Adipocyte (in vitro differentiated cells): Measurements from ENCODE around the gene USP32.
A peak's percentile ranks its signal among the peaks of the same experiment; 100 is the strongest.
"Not testable (repeated sequence)": the region's sequence is repeated elsewhere in the genome, so short reads cannot be mapped to it uniquely, and the experiment has no call there.

Experiments
- DNase-seq: peaks from one replicate; pipeline ENCODE4 v3.0.0-alpha.2; 2015; ENCODE audit warnings: low read depth
- H3K27me3 ChIP-seq: replicated peaks from 2 replicates; pipeline ENCODE4 v1.7.0; 2013; ENCODE audit warnings: mild to moderate bottlenecking, low read length, moderate library complexity; ENCODE audit not compliant: control insufficient read depth, insufficient read depth
- H3K36me3 ChIP-seq: 2 replicates; pipeline ENCODE4 v1.7.0; 2013; ENCODE audit warnings: low read length, mild to moderate bottlenecking, moderate library complexity; ENCODE audit not compliant: control insufficient read depth, insufficient read depth, severe bottlenecking
- H3K4me1 ChIP-seq: 2 replicates; pipeline ENCODE4 v1.7.0; 2013; ENCODE audit warnings: mild to moderate bottlenecking, low read length, moderate library complexity; ENCODE audit not compliant: control insufficient read depth, insufficient read depth
- H3K4me3 ChIP-seq: 2 replicates; pipeline ENCODE4 v1.7.0; 2013; ENCODE audit warnings: mild to moderate bottlenecking, low read length, moderate library complexity
- H3K9ac ChIP-seq: 2 replicates; pipeline ENCODE4 v1.7.0; 2013; ENCODE audit warnings: mild to moderate bottlenecking, low read length, moderate library complexity
- H3K9me3 ChIP-seq: 2 replicates; pipeline ENCODE4 v1.7.0; 2013; ENCODE audit warnings: mild to moderate bottlenecking, low read length, moderate library complexity; ENCODE audit not compliant: control insufficient read depth

USP32 gene

DNA sequence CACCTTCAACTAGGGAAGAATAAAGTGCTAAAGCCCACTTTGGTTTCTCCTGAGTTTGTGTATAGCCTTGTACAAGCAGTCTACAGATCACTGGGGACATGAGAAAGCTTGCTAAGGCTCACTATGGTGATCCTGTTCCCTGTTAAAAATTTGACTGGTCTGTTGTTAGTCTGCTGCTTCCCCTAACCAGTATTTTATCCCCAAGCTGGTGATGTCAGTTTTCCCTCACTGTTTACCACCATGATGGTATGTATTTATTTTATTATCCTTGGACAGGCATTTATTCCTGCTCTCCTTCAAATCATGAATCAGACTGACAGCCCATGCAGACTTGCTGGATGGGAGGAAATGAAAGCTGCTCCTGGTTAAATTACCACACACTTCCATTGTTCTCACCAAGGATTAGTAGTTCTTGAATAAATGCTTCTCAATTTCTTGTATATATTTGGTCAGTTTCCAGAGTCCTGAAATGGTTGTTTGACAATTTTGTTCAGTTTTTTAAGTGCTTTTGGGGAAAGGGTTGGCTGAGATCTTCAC lies 142.6 kb downstream of the USP32 start:
- H3K4me1 ChIP-seq, result no peaks in the 10 kb centered on the region
- H3K4me3 ChIP-seq, result no peak overlapping the region
- H3K36me3 ChIP-seq, result peaks cover 54% of the 10 kb centered on the region
- H3K9me3 ChIP-seq, result no peaks in the 10 kb centered on the region
- no peaks in the 10 kb centered on the region for H3K27me3 ChIP-seq
- no peak for DNase-seq
- H3K9ac ChIP-seq, result no peak overlapping the region

DNA sequence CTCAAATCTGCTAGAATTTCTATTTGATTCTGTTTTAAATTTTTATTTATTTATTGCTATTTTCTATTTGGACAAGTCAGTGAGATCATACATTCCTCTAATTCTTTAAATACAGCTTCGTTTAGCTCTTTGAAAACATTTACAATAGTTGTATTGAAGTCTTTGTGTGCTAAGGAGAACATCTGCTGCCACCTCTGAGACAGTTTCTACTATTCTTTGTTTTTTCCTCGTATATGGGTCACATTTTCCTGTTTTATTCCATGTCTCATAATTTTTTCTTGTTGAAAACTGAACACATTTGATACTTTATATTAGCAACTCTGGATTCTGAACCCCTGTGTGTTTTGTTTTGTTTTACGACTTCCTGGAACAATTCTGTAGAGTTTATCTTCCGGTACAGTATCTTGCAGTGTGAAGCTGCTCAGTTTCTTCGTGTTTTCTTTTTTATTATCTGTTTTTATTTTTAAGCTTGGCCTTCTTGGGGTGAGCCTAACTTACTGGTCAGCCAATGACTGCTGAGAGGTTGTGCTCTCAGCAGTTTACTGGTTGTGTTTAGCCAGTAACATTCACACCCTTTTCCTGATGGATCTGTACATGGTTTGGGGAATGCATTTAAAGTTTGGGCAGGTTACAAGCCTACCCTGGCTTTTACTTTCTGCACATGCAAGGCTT lies 143.2 kb downstream of the USP32 start:
- H3K27me3 ChIP-seq, result no peaks in the 10 kb centered on the region
- H3K9me3 ChIP-seq, result no peaks in the 10 kb centered on the region
- no peak overlapping the region for H3K9ac ChIP-seq
- H3K36me3 ChIP-seq, result peaks cover 48% of the 10 kb centered on the region
- H3K4me1 ChIP-seq, result no peaks in the 10 kb centered on the region
- no peak overlapping the region for H3K4me3 ChIP-seq
- no peak for DNase-seq

DNA sequence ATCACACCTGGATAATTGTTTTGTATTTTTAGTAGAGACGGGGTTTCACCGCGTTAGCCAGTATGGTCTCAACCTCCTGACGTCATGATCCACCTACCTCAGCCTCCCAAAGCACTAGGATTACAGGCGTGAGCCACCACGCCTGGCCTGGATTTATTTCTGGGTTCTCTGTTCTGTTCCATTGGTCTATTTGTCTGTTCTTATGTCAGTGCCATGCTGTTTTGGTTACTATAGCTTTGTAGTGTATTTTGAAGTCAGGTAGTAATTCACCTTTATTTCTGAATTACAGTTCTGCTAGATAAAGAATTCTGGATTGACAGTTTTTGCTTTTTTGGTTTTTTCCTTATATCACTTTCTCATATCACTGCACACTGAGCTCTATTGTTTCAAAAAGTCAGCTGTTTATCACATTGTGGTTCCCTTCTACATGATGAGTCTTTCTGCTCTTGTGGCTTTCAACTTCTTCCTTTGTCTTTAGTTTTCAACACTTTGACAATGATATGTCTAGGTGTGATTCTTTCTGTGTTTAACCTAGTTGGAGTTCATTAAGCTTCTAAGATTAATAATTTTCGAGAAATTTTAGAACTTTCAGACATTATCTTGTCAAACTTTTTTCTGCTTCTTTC lies 144.0 kb downstream of the USP32 start:
- Histone ChIP-seq H3K4me3 (no peak overlapping the region), H3K9ac (no peak overlapping the region), H3K4me1 (no peaks in the 10 kb centered on the region), H3K36me3 (peaks cover 44% of the 10 kb centered on the region), H3K9me3 (no peaks in the 10 kb centered on the region), H3K27me3 (no peaks in the 10 kb centered on the region)
- no peak for DNase-seq

DNA sequence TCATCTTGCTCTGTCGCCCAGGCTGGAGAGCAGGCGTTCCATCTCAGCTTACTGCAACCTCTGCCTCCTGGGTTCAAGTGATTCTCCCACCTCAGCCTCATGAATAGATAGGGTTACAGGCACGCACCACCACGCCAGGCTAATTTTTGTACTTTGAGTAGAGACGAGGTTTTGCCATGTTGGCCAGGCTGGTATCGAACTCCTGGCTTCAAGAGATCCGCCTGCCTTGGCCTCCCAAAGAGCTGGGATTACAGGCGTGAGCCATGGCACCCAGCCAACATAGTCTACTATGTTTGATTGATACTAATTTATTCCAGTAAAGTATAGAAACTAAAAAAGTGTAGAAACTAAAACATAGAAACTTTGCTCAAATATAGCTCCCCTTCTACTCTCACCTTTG lies 147.3 kb downstream of the USP32 start:
- H3K27me3 ChIP-seq, result no peaks in the 10 kb centered on the region
- H3K9me3 ChIP-seq, result no peaks in the 10 kb centered on the region
- no peak for DNase-seq
- no peak overlapping the region for H3K9ac ChIP-seq
- peaks cover 36% of the 10 kb centered on the region for H3K36me3 ChIP-seq
- H3K4me3 ChIP-seq, result no peak overlapping the region
- H3K4me1 ChIP-seq, result no peaks in the 10 kb centered on the region

DNA sequence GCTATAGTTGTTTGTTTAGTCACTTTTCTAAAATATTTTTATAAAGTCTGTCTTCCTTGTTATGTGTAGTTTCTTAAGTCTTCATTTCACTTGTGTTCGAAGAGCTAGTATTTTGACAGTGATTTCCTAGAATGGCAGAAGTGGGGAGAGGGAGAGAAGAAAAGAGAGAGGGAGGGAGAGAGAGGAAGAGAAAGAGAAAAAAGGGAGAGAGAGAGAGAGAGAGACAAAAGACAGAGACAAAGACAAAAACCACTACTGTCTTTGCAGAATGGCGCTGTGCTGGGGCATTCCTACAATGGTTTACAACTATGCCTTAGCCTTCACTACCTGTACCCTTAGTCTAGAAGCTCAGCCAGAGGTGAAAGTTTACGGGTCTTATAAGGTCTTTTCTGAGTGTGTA lies 151.6 kb downstream of the USP32 start:
- H3K9ac ChIP-seq, result no peak overlapping the region
- H3K27me3 ChIP-seq, result no peaks in the 10 kb centered on the region
- no peak for DNase-seq
- no peaks in the 10 kb centered on the region for H3K4me1 ChIP-seq
- no peak overlapping the region for H3K4me3 ChIP-seq
- H3K9me3 ChIP-seq, result no peaks in the 10 kb centered on the region
- H3K36me3 ChIP-seq, result peaks cover 26% of the 10 kb centered on the region

DNA sequence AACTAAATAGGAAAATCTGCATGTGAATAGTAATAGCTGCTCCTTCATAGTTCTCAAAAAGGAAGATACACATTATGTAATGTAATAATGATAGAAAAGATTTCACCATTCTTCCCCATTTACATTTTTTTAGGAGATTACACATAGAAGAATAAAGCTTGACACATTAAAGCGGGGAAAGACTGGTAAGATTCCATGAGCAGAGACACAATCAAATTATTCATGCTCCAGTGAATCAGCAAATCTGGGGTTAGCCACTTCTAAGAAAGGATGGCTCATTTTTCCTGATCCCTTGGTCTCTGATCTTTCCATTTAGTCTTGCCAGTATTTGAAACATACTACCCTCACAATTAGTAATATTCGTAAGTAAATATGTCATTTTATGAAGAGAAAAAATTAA lies 160.2 kb downstream of the USP32 start:
- Histone ChIP-seq H3K36me3 (peaks cover 20% of the 10 kb centered on the region), H3K9ac (peak overlapping the region; percentile 46), H3K4me3 (peak overlapping the region; percentile 54), H3K9me3 (no peaks in the 10 kb centered on the region), H3K27me3 (no peaks in the 10 kb centered on the region), H3K4me1 (peaks cover 18% of the 10 kb centered on the region)
- peak; percentile 47 for DNase-seq

DNA sequence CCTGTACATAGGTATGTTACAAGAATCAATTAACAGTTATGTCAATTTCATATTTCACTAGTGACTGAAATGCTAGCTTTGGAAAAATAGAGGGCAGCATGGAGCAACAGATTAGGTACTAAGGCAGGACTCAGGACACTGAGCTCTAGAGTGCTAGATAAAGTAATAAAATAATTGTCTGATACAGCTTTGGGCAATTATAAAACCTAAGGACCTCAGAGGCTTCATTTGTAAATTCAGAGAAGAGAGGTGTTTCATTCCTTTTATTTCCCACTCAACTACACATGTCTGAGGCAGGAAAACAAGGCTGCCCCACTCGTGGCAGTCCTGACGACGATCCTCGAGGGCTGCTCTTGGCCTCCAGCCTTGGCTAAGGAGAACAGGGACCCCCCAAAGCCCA lies 160.7 kb downstream of the USP32 start:
- H3K36me3 ChIP-seq, result peaks cover 20% of the 10 kb centered on the region
- H3K9ac ChIP-seq, result peak overlapping the region; percentile 46
- peak overlapping the region; percentile 54 for H3K4me3 ChIP-seq
- no peaks in the 10 kb centered on the region for H3K27me3 ChIP-seq
- peak; percentile 70 for DNase-seq
- peaks cover 18% of the 10 kb centered on the region for H3K4me1 ChIP-seq
- H3K9me3 ChIP-seq, result no peaks in the 10 kb centered on the region

DNA sequence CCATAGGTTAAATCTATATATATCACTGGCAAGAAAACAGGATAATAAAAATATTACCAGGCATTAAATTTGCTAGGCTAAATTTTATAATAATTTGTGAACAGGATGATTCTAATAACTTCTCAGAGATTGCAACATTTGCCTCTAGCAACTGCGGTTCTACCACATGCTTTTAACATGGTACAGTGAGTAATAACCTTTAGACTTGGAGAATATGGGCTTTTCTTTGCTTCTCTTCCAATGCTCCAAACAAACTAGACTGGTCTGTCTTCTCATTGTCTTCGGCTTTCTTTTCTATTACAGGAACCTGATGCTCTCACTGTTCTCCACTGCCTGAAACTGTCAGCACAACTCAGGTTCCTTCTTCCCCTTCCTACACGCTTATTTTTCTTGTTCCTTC lies 161.6 kb downstream of the USP32 start:
- Histone ChIP-seq H3K4me3 (no peak overlapping the region), H3K36me3 (peaks cover 18% of the 10 kb centered on the region), H3K27me3 (no peaks in the 10 kb centered on the region), H3K9me3 (no peaks in the 10 kb centered on the region), H3K9ac (no peak overlapping the region), H3K4me1 (peaks cover 18% of the 10 kb centered on the region)
- no peak for DNase-seq

DNA sequence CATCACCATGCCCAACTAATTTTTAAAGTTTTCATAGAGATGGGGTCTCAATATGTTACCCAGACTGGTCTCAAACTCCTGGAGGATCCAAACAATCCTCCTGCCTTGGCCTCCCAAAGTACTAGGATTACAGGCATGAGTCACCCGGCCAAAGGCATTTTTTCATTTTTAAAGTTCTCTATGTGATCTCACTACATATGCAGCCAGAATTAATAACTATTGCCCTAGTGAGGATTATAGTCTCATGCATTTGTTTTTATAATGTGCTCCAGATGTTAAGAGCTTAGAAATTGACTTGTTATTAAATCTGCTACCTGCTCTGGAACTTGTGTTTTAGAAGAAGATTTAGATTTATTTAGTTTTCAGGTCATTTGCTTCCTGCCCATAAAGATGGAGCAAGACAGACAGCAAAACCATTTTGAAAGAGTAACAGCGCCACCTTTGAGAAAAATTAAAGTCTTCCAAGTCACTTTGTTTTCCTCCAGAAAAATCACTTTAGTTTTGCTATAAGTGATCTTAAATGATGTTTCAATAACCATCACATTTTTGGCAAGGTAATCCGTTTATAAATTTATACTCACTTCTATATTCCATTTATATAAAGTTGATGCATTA lies 162.6 kb downstream of the USP32 start:
- no peak overlapping the region for H3K4me3 ChIP-seq
- no peaks in the 10 kb centered on the region for H3K9me3 ChIP-seq
- H3K27me3 ChIP-seq, result no peaks in the 10 kb centered on the region
- H3K9ac ChIP-seq, result no peak overlapping the region
- DNase-seq, result peak; percentile 32
- H3K4me1 ChIP-seq, result peaks cover 18% of the 10 kb centered on the region
- peaks cover 22% of the 10 kb centered on the region for H3K36me3 ChIP-seq

DNA sequence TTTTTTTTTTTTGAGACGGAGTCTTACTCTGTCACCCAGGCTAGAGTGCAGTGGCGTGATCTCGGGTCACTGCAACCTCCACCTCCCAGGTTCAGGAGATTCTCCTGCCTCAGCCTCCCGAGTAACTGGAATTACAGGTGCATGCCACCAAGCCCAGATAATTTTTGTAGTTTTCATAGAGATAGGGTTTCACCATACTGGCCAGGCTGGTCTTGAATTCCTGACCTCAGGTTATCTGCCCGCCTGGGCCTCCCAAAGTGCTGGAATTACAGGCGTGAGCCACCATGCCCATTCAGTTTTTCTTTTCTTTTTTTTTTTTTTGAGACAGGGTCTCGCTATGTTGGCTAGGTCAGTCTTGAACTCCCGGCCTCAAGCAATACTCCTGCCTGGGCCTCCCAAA lies 164.7 kb downstream of the USP32 start:
- H3K4me1 ChIP-seq, result peaks cover 18% of the 10 kb centered on the region
- not testable (repeated sequence) for H3K9ac ChIP-seq, H3K27me3 ChIP-seq, H3K9me3 ChIP-seq, H3K4me3 ChIP-seq, DNase-seq
- peaks cover 35% of the 10 kb centered on the region for H3K36me3 ChIP-seq

DNA sequence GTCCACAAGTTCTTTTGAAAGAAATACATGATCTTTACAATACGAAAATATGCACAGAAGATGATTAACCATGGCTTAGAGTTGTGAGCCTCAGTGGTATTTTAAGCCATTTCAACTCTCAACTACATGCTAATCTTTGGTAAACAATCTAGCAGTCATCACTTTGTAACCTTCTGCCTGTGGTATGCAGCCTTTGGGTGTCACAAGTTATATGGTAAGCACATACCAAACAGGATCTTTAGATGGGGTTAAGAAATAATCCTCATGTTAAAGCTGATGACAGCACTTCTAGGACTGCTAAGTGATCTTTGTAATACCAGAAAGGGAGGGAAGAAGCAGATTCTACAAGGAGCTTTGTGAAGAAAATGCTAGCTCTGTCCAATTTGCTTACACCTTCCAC lies 167.9 kb downstream of the USP32 start:
- H3K36me3 ChIP-seq, result peaks cover 50% of the 10 kb centered on the region
- H3K4me1 ChIP-seq, result no peaks in the 10 kb centered on the region
- H3K27me3 ChIP-seq, result no peaks in the 10 kb centered on the region
- no peak overlapping the region for H3K9ac ChIP-seq
- H3K4me3 ChIP-seq, result no peak overlapping the region
- H3K9me3 ChIP-seq, result no peaks in the 10 kb centered on the region
- peak; percentile 17 for DNase-seq
